Mucosa of stomach (tissue), 1 donor: ENCODE data around the gene SEPTIN12.
"Not testable (repeated sequence)": the region's sequence is repeated elsewhere in the genome, so short reads cannot be mapped to it uniquely, and the experiment has no call there.

Experiments used
- H3K27me3 ChIP-seq: one replicate; pipeline ENCODE4 v1.7.0; 2013; ENCODE audit warnings: mild to moderate bottlenecking, low read length; ENCODE audit not compliant: control insufficient read depth, insufficient read depth
- H3K36me3 ChIP-seq: one replicate; pipeline ENCODE4 v1.7.0; 2013; ENCODE audit warnings: low read length; ENCODE audit not compliant: control insufficient read depth, insufficient read depth
- H3K4me1 ChIP-seq: one replicate; pipeline ENCODE4 v1.7.0; 2013; ENCODE audit warnings: mild to moderate bottlenecking, low read length; ENCODE audit not compliant: control insufficient read depth, insufficient read depth
- H3K4me3 ChIP-seq: one replicate; pipeline ENCODE4 v1.7.0; 2013; ENCODE audit warnings: low read length
- H3K9ac ChIP-seq: one replicate; pipeline ENCODE4 v1.7.0; 2013; ENCODE audit warnings: mild to moderate bottlenecking, low read length, moderate library complexity
- H3K9me3 ChIP-seq: one replicate; pipeline ENCODE4 v1.7.0; 2013; ENCODE audit warnings: mild to moderate bottlenecking, low read length, moderate library complexity; ENCODE audit not compliant: control insufficient read depth
- donor health status: Pancreatic carcinoma.

SEPTIN12 gene

GRCh38 chr16:4790261-4790660 is 2.1 kb upstream of the SEPTIN12 start:
- H3K9me3 ChIP-seq = no peaks in the 10 kb centered on the region
- no peaks in the 10 kb centered on the region for H3K36me3 ChIP-seq
- H3K4me1 ChIP-seq = peaks cover 10% of the 10 kb centered on the region
- H3K9ac ChIP-seq = no peak overlapping the region
- H3K4me3 ChIP-seq = no peak overlapping the region
- H3K27me3 ChIP-seq = no peaks in the 10 kb centered on the region

- Histone ChIP-seq H3K4me1 (peaks cover 10% of the 10 kb centered on the region), H3K9ac (no peak overlapping the region), H3K9me3 (no peaks in the 10 kb centered on the region), H3K4me3 (no peak overlapping the region), H3K36me3 (no peaks in the 10 kb centered on the region), H3K27me3 (no peaks in the 10 kb centered on the region)
Observed at GRCh38 chr16:4788910-4789309, 765 bp upstream of the SEPTIN12 start.

- no peaks in the 10 kb centered on the region for H3K36me3 ChIP-seq
- no peaks in the 10 kb centered on the region for H3K27me3 ChIP-seq
- H3K9ac ChIP-seq = no peak overlapping the region
- H3K9me3 ChIP-seq = no peaks in the 10 kb centered on the region
- H3K4me3 ChIP-seq = no peak overlapping the region
- H3K4me1 ChIP-seq = peaks cover 10% of the 10 kb centered on the region
Observed at GRCh38 chr16:4788489-4788889, 344 bp upstream of the SEPTIN12 start.

- Histone ChIP-seq H3K27me3 (no peaks in the 10 kb centered on the region), H3K4me3 (no peak overlapping the region), H3K9ac (no peak overlapping the region), H3K36me3 (no peaks in the 10 kb centered on the region), H3K9me3 (no peaks in the 10 kb centered on the region), H3K4me1 (peaks cover 10% of the 10 kb centered on the region)
Observed at GRCh38 chr16:4787068-4787467, 1.1 kb downstream of the SEPTIN12 start.

- Histone ChIP-seq H3K9ac (no peak overlapping the region), H3K36me3 (no peaks in the 10 kb centered on the region), H3K4me3 (no peak overlapping the region), H3K27me3 (no peaks in the 10 kb centered on the region), H3K9me3 (no peaks in the 10 kb centered on the region), H3K4me1 (peaks cover 10% of the 10 kb centered on the region)
Observed at GRCh38 chr16:4785758-4786433, 2.2 kb downstream of the SEPTIN12 start.

- H3K9ac ChIP-seq, H3K27me3 ChIP-seq, H3K36me3 ChIP-seq, H3K9me3 ChIP-seq, H3K4me3 ChIP-seq: not testable (repeated sequence)
- H3K4me1 ChIP-seq = peaks cover 10% of the 10 kb centered on the region
Observed at GRCh38 chr16:4784444-4784987, 3.6 kb downstream of the SEPTIN12 start.

GRCh38 chr16:4783951-4784336 is 4.2 kb downstream of the SEPTIN12 start:
- no peaks in the 10 kb centered on the region for H3K9me3 ChIP-seq

GRCh38 chr16:4783251-4783950 is 4.7 kb downstream of the SEPTIN12 start:
- Histone ChIP-seq H3K9ac (no peak overlapping the region), H3K9me3 (no peaks in the 10 kb centered on the region), H3K4me1 (peaks cover 6% of the 10 kb centered on the region)

More at GRCh38 chr16:4783951-4784336, 4.2 kb downstream of the SEPTIN12 start:
- H3K27me3 ChIP-seq = no peaks in the 10 kb centered on the region
- H3K4me3 ChIP-seq = no peak overlapping the region
- no peak overlapping the region for H3K9ac ChIP-seq
- H3K36me3 ChIP-seq = no peaks in the 10 kb centered on the region
- peaks cover 10% of the 10 kb centered on the region for H3K4me1 ChIP-seq

GRCh38 chr16:4780235-4780634 is 7.9 kb downstream of the SEPTIN12 start:
- Histone ChIP-seq H3K9me3 (no peaks in the 10 kb centered on the region), H3K4me3 (no peak overlapping the region), H3K4me1 (no peaks in the 10 kb centered on the region), H3K27me3 (no peaks in the 10 kb centered on the region), H3K36me3 (no peaks in the 10 kb centered on the region), H3K9ac (no peak overlapping the region)

More at GRCh38 chr16:4783251-4783950, 4.7 kb downstream of the SEPTIN12 start:
- H3K27me3 ChIP-seq = no peaks in the 10 kb centered on the region
- no peaks in the 10 kb centered on the region for H3K36me3 ChIP-seq
- H3K4me3 ChIP-seq = no peak overlapping the region

- no peaks in the 10 kb centered on the region for H3K9me3 ChIP-seq
- no peaks in the 10 kb centered on the region for H3K27me3 ChIP-seq
- no peak overlapping the region for H3K4me3 ChIP-seq
- no peak overlapping the region for H3K9ac ChIP-seq
- no peaks in the 10 kb centered on the region for H3K36me3 ChIP-seq
- no peaks in the 10 kb centered on the region for H3K4me1 ChIP-seq
Observed at GRCh38 chr16:4778050-4778392, 10.1 kb downstream of the SEPTIN12 start.

- no peaks in the 10 kb centered on the region for H3K9me3 ChIP-seq
- H3K27me3 ChIP-seq = no peaks in the 10 kb centered on the region
- H3K36me3 ChIP-seq = no peaks in the 10 kb centered on the region
- no peak overlapping the region for H3K9ac ChIP-seq
- H3K4me3 ChIP-seq = no peak overlapping the region
- no peaks in the 10 kb centered on the region for H3K4me1 ChIP-seq
Observed at GRCh38 chr16:4777339-4778049, 10.7 kb downstream of the SEPTIN12 start.

GRCh38 chr16:4776141-4776705 is 11.9 kb downstream of the SEPTIN12 start:
- H3K4me3 ChIP-seq = no peak overlapping the region
- H3K36me3 ChIP-seq = no peaks in the 10 kb centered on the region
- no peak overlapping the region for H3K9ac ChIP-seq

More at GRCh38 chr16:4776141-4776705, 11.9 kb downstream of the SEPTIN12 start:
- no peaks in the 10 kb centered on the region for H3K9me3 ChIP-seq
- no peaks in the 10 kb centered on the region for H3K27me3 ChIP-seq
- no peaks in the 10 kb centered on the region for H3K4me1 ChIP-seq
